GM18951 (cell line): Measurements from ENCODE around the gene AACS.
"Not testable (repeated sequence)": the region's sequence is repeated elsewhere in the genome, so short reads cannot be mapped to it uniquely, and the experiment has no call there.

Experiments
- POLR2A ChIP-seq: IDR thresholded peaks from 4 replicates; pipeline ENCODE4 v1.6.1; 2011; ENCODE audit warnings: mild to moderate bottlenecking; ENCODE audit not compliant: insufficient read length, insufficient read depth; ENCODE audit errors: extremely low read depth
- in situ Hi-C: fragments of 300-500 bp; cut with MboI; formaldehyde crosslinking; loops from one replicate; pipeline ENCODE4 v1.12.0; 2022; ENCODE audit warnings: low sequenced_read_pairs, mixed read lengths, inconsistent platforms; ENCODE audit not compliant: unreplicated experiment

AACS gene, protein sequence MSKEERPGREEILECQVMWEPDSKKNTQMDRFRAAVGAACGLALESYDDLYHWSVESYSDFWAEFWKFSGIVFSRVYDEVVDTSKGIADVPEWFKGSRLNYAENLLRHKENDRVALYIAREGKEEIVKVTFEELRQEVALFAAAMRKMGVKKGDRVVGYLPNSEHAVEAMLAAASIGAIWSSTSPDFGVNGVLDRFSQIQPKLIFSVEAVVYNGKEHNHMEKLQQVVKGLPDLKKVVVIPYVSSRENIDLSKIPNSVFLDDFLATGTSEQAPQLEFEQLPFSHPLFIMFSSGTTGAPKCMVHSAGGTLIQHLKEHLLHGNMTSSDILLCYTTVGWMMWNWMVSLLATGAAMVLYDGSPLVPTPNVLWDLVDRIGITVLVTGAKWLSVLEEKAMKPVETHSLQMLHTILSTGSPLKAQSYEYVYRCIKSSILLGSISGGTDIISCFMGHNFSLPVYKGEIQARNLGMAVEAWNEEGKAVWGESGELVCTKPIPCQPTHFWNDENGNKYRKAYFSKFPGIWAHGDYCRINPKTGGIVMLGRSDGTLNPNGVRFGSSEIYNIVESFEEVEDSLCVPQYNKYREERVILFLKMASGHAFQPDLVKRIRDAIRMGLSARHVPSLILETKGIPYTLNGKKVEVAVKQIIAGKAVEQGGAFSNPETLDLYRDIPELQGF

DNA sequence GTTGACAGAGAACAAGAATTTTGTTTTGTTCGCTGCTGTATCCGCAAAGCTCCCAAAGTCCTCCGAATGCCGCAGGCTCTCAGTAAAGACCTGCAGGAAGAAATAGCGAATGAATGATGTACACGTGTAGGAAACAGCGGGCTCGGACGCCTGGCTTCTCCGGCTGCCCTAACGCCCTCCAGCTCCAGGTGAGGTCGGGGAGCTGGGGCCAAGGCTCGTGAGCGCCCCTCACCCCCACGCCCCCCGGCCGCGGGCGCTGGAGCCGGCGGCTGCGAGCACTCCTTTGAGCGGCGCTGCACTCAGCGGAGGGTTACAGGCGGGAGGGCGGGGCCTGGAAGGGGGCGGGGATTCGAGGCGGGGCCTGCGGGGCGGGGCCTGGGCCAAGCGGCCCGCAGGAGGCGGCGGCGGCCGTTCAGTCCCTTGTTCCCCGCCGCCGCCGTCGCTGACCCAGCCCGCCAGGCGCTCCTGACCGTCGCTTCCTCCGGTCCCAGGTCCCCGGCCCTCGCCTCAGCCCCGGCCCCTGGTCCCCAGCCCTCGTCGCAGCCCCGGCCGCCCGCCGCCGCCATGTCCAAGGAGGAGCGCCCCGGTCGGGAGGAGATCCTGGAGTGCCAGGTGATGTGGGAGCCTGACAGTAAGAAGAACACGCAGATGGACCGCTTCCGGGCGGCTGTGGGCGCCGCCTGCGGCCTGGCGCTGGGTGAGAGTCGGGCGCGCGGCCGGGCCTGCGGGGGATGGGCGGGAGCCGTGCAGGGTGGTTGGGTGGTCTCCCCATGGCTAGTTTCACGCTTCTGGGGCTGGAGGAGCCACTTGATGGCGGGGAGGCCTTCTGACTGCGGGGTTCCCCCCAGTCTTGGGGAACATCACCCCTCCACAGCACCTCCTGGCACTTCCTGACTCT is at the start of gene AACS:
AACS (plus strand) TSS at position 415 of the 898 bp plus-strand sequence; CDS start at position 565, 150 bp downstream.
- in situ Hi-C loops: no loop called here
- peak; percentile 83 for TF ChIP-seq POLR2A

- in situ Hi-C loops: no loop called here
- TF ChIP-seq POLR2A: no peak
Measured at GRCh38 chr12:125015680-125016310, 49.4 kb upstream of the AACS start.

GRCh38 chr12:125017801-125018200 is 47.4 kb upstream of the AACS start:
- no peak for TF ChIP-seq POLR2A
- in situ Hi-C loops: no loop called here

DNA sequence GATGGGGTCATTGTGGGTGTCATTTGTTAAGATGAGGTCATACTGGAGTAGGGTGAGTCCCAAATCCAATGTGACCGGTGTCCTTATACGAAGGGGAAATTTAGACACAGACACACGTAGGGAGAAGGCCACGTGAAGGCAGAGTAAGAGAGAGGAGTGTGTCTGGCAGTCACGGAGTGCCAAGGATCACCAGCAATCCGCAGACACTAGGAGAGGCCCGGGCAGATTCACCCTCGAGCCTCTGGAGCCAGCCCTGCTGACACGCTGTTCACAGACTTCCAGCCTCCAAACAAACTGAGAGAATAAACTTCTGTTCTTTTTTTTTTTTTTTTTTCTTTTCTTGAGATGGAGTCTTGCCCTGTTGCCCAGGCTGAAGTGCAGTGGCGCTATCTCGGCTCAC is 46.9 kb upstream of the AACS start:
- in situ Hi-C loops: no loop called here
- no peak for TF ChIP-seq POLR2A

DNA sequence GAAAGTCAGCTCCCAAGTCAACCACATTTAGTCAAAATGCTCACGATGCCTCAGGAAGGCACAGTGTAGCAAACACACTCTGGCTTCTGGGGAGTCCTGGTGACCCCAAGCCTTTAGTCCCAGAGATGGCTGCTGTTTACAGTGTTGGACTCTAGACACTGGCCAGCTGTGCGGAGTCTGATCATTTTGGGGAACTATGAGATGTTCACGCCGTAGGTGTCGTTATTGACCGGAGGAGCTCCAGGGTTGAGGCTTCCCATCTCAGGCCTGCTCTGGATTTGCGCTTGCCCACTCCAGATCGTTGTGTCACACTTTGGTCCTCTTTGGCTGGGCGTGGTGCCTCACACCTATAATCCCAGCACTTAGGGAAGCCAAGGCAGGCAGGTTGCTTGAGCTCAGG is 44.1 kb upstream of the AACS start:
- in situ Hi-C loops: no loop called here
- TF ChIP-seq POLR2A: no peak

- no peak for TF ChIP-seq POLR2A
- in situ Hi-C loops: no loop called here
Measured at GRCh38 chr12:125021771-125022170, 43.5 kb upstream of the AACS start.

- no peak for TF ChIP-seq POLR2A
- in situ Hi-C loops: no loop called here
Measured at GRCh38 chr12:125023065-125023464, 42.2 kb upstream of the AACS start.

DNA sequence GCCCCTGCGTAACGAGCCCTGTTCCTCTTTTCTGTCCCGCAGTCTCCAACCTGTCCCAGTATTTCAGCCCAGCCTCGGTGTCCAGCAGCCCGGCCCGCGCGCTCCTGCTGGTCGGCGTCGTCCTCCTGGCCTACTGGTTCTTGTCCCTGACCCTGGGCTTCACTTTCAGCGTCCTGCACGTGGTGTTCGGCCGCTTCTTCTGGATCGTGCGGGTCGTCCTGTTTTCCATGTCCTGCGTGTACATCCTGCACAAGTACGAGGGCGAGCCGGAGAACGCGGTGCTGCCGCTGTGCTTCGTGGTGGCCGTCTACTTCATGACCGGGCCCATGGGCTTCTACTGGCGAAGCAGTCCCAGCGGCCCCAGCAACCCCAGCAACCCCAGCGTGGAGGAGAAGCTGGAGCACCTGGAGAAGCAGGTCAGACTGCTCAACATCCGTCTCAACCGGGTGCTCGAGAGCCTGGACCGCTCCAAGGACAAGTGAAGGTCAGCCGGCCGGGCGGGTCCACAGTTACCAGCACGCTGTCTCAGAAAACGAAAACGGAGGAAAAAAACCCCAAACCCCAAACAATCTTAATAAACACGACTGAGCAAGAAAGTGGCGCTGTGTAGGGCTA is 40.2 kb upstream of the AACS start:
- in situ Hi-C loops: no loop called here
- no peak for TF ChIP-seq POLR2A

- TF ChIP-seq POLR2A: no peak
- in situ Hi-C loops: no loop called here
Measured at GRCh38 chr12:125025606-125026235, 39.5 kb upstream of the AACS start.

- no peak for TF ChIP-seq POLR2A
- in situ Hi-C loops: no loop called here
Measured at GRCh38 chr12:125028106-125028505, 37.1 kb upstream of the AACS start.

GRCh38 chr12:125029761-125030358 is 35.4 kb upstream of the AACS start:
- in situ Hi-C loops: no loop called here
- TF ChIP-seq POLR2A: no peak

GRCh38 chr12:125031471-125031870 is 33.8 kb upstream of the AACS start:
- in situ Hi-C loops: not testable (repeated sequence)
